Measurements from ENCODE around the gene KITLG. TPM values are rescaled to one million over a fixed set of nuclear protein-coding genes. Genes with fewer than 3 reads are reported as not detected.

KITLG gene
- polyA plus RNA-seq, 4 donors = 4.5 to 12.3 (median 7.8) TPM

DNA sequence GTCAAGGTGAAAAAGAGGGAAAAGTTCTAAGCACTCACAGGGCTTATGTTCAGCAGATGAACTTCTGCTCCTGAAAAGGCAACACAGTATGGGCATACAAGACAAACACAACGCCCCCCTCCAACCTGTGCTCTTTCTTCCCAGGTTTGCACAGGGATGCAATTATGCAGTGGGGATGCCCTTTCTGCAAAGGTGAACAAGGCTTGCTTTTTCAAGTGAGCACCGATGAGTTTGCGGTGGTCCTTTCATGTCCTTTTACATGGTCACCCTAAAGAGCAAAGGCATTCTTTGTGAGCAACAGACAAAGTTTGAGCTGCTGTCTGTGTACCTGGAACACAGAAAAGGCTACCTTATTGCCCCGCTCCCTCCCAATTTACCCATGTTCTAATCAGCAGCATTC, 6.7 kb downstream of the KITLG start:
- Histone ChIP-seq H3K36me3 (ENCODE audit: control insufficient read depth in 3 of 3, insufficient read depth in 2 of 3, low read depth in 1 of 3, low read length in 3 of 3) (no peaks in the 10 kb centered on the region), H3K27me3 (ENCODE audit: control insufficient read depth in 3 of 3, insufficient read depth in 3 of 3, low read length in 3 of 3) (no peaks in the 10 kb centered on the region), H3K4me3 (ENCODE audit: low read depth in 1 of 3, low read length in 3 of 3) (no peak overlapping the region), H3K27ac (ENCODE audit: low read depth in 1 of 3, low read length in 2 of 3) (no peak overlapping the region), H3K9me3 (ENCODE audit: control insufficient read depth in 2 of 2, insufficient read depth in 1 of 2, low read depth in 1 of 2, low read length in 1 of 2) (no peaks in the 10 kb centered on the region), H3K4me1 (ENCODE audit: control insufficient read depth in 3 of 3, insufficient read depth in 2 of 3, low read depth in 1 of 3, low read length in 2 of 3) (peaks cover 0 to 12% (median 4%) of the 10 kb centered on the region in 3 donors)
- FAIRE-seq (no peak), DNase-seq (no peak)
- WGBS, 3 donors = 91 to 93% (median 91%) methylated on average over 4 of the region's 4 CpGs

DNA sequence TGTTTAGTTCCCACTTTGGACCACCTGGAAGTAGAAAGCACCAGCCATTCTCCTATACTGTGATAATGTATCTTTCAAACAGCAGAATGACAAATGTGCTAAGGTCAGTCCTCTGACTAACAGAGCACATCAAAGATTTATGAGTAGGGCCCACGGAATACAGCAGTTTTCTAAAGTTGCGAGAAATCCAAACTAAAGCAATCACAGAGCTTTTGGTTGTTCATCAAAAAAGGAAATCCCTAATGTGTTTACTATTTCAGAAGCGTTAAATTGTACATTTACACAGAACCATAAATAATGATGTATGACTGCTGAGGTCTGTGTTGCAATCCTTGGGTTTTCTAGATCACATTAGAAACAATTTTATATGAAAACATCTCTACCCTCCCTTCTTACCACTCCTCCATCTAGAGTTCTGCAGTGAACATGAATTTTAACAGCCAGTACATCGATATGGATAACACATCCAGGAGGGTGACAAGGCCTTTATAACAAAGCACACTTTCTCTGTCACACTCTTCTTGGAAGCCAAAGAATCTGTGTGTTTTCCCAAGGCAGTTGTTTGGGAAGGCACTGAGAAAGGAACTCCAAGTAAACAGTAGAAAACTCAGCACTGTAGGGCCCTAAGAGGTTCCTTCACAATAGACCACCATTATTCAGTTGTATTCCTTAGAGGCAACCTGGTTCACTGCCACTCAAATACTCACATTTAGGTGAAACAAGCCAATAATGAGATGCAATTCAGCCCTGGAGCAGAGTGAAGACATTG, 7.3 kb downstream of the KITLG start:
- WGBS, 3 donors = 47 to 55% (median 53%) methylated on average over 4 of the region's 4 CpGs
- Histone ChIP-seq H3K27me3 (ENCODE audit: control insufficient read depth in 3 of 3, insufficient read depth in 3 of 3, low read length in 3 of 3) (no peaks in the 10 kb centered on the region), H3K4me1 (ENCODE audit: control insufficient read depth in 3 of 3, insufficient read depth in 2 of 3, low read depth in 1 of 3, low read length in 2 of 3) (peaks cover 0 to 9% (median 4%) of the 10 kb centered on the region in 3 donors), H3K9me3 (ENCODE audit: control insufficient read depth in 2 of 2, insufficient read depth in 1 of 2, low read depth in 1 of 2, low read length in 1 of 2) (no peaks in the 10 kb centered on the region), H3K27ac (ENCODE audit: low read depth in 1 of 3, low read length in 2 of 3) (no peak overlapping the region), H3K36me3 (ENCODE audit: control insufficient read depth in 3 of 3, insufficient read depth in 2 of 3, low read depth in 1 of 3, low read length in 3 of 3) (no peaks in the 10 kb centered on the region), H3K4me3 (ENCODE audit: low read depth in 1 of 3, low read length in 3 of 3) (no peak overlapping the region)
- FAIRE-seq (no peak), DNase-seq (no peak)

DNA sequence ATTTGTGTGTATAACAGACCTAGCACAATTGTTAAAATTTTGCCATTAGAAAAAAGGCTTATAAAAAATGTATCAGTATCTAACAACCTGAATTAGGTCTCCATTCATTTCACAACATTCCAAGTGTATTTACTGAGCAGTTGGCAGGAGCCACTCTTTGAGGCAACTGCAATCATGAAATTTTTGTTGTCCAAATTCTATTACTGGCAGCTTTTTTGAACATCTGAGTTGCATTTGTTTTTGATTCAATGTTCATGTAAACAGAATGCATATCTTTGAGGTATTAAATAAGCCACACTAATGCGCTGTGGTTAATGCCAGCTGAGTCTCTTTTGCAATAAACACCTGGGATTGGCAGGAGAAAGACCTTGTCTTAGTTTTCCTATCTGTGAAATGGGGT, 8.7 kb downstream of the KITLG start:
- H3K27me3 ChIP-seq (ENCODE audit: control insufficient read depth in 3 of 3, insufficient read depth in 3 of 3, low read length in 3 of 3) = no peaks in the 10 kb centered on the region
- H3K9me3 ChIP-seq (ENCODE audit: control insufficient read depth in 2 of 2, insufficient read depth in 1 of 2, low read depth in 1 of 2, low read length in 1 of 2) = no peaks in the 10 kb centered on the region
- FAIRE-seq (no peak), DNase-seq (no peak)
- H3K4me1 ChIP-seq (ENCODE audit: control insufficient read depth in 3 of 3, insufficient read depth in 2 of 3, low read depth in 1 of 3, low read length in 2 of 3) = peaks cover 3 to 16% (median 4%) of the 10 kb centered on the region in 3 donors
- H3K27ac ChIP-seq (ENCODE audit: low read depth in 1 of 3, low read length in 2 of 3) = no peak overlapping the region
- WGBS, 3 donors = 93 to 94% (median 93%) methylated on average over 1 of the region's 1 CpG
- no peaks in the 10 kb centered on the region for H3K36me3 ChIP-seq (ENCODE audit: control insufficient read depth in 3 of 3, insufficient read depth in 2 of 3, low read depth in 1 of 3, low read length in 3 of 3)
- no peak overlapping the region for H3K4me3 ChIP-seq (ENCODE audit: low read depth in 1 of 3, low read length in 3 of 3)

DNA sequence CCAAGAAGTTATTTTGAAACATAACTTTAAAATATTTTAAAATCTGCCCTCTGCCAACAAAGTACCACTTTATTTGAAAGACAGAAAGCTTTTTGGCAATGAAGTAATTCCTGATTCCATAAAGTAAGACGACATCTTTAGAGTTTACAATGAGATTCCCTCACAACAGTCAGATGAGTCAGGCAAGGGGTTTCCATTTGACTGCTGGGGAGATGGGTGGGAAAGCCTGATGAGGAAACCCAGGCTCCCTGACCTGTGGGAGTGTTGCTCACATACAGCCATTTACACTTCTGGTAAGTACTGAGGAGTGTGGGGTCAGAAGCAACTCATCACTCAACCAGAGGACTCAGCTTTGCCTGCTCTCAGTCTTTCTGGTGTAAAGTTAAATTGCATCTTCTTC, 10.2 kb downstream of the KITLG start:
- 65 to 83% (median 66%) methylated on average over 1 of the region's 1 CpG for WGBS, 3 donors
- H3K36me3 ChIP-seq (ENCODE audit: control insufficient read depth in 3 of 3, insufficient read depth in 2 of 3, low read depth in 1 of 3, low read length in 3 of 3) = no peaks in the 10 kb centered on the region
- no peaks in the 10 kb centered on the region for H3K9me3 ChIP-seq (ENCODE audit: control insufficient read depth in 2 of 2, insufficient read depth in 1 of 2, low read depth in 1 of 2, low read length in 1 of 2)
- no peak overlapping the region for H3K27ac ChIP-seq (ENCODE audit: low read depth in 1 of 3, low read length in 2 of 3)
- no peak for FAIRE-seq
- no peak for DNase-seq
- peaks cover 4 to 26% (median 14%) of the 10 kb centered on the region in 3 donors for H3K4me1 ChIP-seq (ENCODE audit: control insufficient read depth in 3 of 3, insufficient read depth in 2 of 3, low read depth in 1 of 3, low read length in 2 of 3)
- no peak overlapping the region for H3K4me3 ChIP-seq (ENCODE audit: low read depth in 1 of 3, low read length in 3 of 3)
- no peaks in the 10 kb centered on the region for H3K27me3 ChIP-seq (ENCODE audit: control insufficient read depth in 3 of 3, insufficient read depth in 3 of 3, low read length in 3 of 3)

DNA sequence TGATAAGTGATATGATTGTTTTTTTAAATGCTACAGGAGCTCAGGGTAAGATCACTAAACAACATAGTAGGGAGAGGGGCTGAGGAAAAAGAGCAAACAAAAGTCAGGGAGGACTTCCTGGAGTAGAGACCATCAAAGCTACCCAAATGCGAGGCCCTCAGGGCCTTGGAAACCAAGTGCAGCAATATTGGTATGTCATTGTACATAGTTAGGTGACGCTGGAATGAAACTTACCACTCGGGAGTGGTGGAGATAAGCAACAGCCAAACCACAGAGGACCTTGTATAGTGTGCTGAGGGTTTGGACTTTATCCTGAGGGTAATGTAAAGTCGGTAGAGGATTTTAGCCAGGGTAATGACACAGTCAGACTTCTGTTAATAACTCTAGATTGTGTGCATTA, 13.8 kb downstream of the KITLG start:
- 7 to 56% (median 30%) methylated on average over 4 of the region's 4 CpGs for WGBS, 3 donors
- peaks cover 0 to 3% (median 0%) of the 10 kb centered on the region in 3 donors for H3K36me3 ChIP-seq (ENCODE audit: control insufficient read depth in 3 of 3, insufficient read depth in 2 of 3, low read depth in 1 of 3, low read length in 3 of 3)
- peaks cover 3 to 18% (median 14%) of the 10 kb centered on the region in 3 donors for H3K4me1 ChIP-seq (ENCODE audit: control insufficient read depth in 3 of 3, insufficient read depth in 2 of 3, low read depth in 1 of 3, low read length in 2 of 3)
- no peaks in the 10 kb centered on the region for H3K27me3 ChIP-seq (ENCODE audit: control insufficient read depth in 3 of 3, insufficient read depth in 3 of 3, low read length in 3 of 3)
- no peaks in the 10 kb centered on the region for H3K9me3 ChIP-seq (ENCODE audit: control insufficient read depth in 2 of 2, insufficient read depth in 1 of 2, low read depth in 1 of 2, low read length in 1 of 2)
- no peak for FAIRE-seq
- peak overlapping the region in 2 of 3 donors; percentile 42 to 50 for H3K27ac ChIP-seq (ENCODE audit: low read depth in 1 of 3, low read length in 2 of 3)
- H3K4me3 ChIP-seq (ENCODE audit: low read depth in 1 of 3, low read length in 3 of 3) = no peak overlapping the region
- peak; percentile 75 to 90 for DNase-seq

DNA sequence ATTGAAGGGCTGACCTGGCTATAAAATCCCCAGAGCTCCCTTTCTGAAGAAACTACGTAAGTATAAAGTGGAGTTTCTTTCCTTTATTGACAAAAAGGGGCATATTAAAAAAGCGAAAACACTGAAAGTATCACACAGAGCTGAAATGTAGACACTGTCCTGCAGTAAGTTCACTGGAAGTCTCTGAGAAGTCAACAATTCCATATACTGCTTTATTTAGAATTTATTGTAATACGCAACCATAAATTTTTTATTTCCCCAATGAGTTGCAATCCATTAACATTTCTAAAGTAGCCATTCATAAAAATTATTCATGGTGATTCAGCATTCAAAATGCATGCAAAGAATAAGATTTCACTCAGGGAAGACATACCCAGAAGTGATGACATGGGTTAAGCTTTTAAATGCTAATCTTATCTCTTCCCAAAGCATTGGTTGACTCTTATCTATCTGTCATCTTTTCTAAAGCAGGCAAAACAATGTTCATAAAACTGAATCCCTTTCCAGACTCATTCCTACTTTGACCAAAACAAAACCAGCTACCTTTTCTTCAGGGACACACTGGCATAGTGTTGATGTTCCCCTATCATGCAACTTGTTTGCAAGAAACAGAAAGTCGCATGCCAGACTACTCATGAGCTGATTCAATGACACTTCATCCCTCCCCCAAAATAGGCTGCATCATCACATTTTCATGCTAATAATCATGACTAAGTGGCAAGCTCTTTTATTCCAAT, 17.3 kb downstream of the KITLG start:
- H3K4me1 ChIP-seq (ENCODE audit: control insufficient read depth in 3 of 3, insufficient read depth in 2 of 3, low read depth in 1 of 3, low read length in 2 of 3) = peaks cover 5 to 18% (median 14%) of the 10 kb centered on the region in 3 donors
- 93 to 95% (median 93%) methylated on average over 4 of the region's 4 CpGs for WGBS, 3 donors
- FAIRE-seq (no peak), DNase-seq (no peak)
- H3K4me3 ChIP-seq (ENCODE audit: low read depth in 1 of 3, low read length in 3 of 3) = no peak overlapping the region
- H3K9me3 ChIP-seq (ENCODE audit: control insufficient read depth in 2 of 2, insufficient read depth in 1 of 2, low read depth in 1 of 2, low read length in 1 of 2) = no peaks in the 10 kb centered on the region
- H3K27me3 ChIP-seq (ENCODE audit: control insufficient read depth in 3 of 3, insufficient read depth in 3 of 3, low read length in 3 of 3) = no peaks in the 10 kb centered on the region
- no peak overlapping the region for H3K27ac ChIP-seq (ENCODE audit: low read depth in 1 of 3, low read length in 2 of 3)
- H3K36me3 ChIP-seq (ENCODE audit: control insufficient read depth in 3 of 3, insufficient read depth in 2 of 3, low read depth in 1 of 3, low read length in 3 of 3) = peaks cover 0 to 3% (median 0%) of the 10 kb centered on the region in 3 donors

DNA sequence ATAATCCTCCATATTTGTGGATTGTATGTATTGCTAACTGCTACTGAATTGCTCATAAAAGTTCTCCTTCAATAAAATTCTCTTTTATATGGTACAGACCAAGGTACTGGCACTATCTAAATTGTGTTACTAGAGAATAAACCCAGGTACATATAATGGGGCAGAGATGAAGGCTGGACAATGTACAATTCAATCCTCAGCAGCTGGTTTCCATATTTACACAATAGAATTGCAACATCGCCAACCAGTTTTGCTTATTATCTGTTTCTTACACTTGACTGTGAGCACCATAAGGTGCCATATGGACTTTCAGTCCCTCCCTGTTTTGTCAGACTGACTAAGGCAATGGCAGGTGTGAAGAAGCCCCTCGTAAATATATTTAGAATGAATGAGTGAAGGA, 18.1 kb downstream of the KITLG start:
- Histone ChIP-seq H3K9me3 (ENCODE audit: control insufficient read depth in 2 of 2, insufficient read depth in 1 of 2, low read depth in 1 of 2, low read length in 1 of 2) (no peaks in the 10 kb centered on the region), H3K4me1 (ENCODE audit: control insufficient read depth in 3 of 3, insufficient read depth in 2 of 3, low read depth in 1 of 3, low read length in 2 of 3) (peaks cover 5 to 14% (median 13%) of the 10 kb centered on the region in 3 donors), H3K4me3 (ENCODE audit: low read depth in 1 of 3, low read length in 3 of 3) (no peak overlapping the region), H3K27me3 (ENCODE audit: control insufficient read depth in 3 of 3, insufficient read depth in 3 of 3, low read length in 3 of 3) (no peaks in the 10 kb centered on the region), H3K27ac (ENCODE audit: low read depth in 1 of 3, low read length in 2 of 3) (no peak overlapping the region), H3K36me3 (ENCODE audit: control insufficient read depth in 3 of 3, insufficient read depth in 2 of 3, low read depth in 1 of 3, low read length in 3 of 3) (peaks cover 0 to 3% (median 0%) of the 10 kb centered on the region in 3 donors)
- WGBS, 3 donors = 78 to 88% (median 81%) methylated on average over 2 of the region's 2 CpGs
- DNase-seq = peak in 1 of 2 donors; percentile 15
- FAIRE-seq = no peak

DNA sequence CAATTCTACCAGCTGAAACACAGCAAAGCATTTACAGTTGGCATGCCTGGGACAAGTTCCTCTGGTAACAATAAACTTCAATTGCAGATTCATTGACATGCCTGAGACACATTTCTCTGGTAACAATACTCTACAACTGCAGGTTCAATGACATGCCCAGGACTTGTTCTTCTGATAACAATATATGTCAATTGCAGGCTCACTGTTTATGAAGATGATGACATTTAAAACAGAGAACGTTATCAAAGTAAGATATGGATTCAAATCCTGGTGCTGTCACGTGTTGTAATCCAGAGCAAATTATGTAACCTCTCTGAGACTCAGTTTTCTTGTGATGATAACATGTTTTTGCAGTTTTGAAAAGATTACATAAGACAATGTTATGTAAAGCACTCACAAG, 20.5 kb downstream of the KITLG start:
- no peak for FAIRE-seq
- WGBS, 3 donors = 15 to 33% (median 15%) methylated on average over 2 of the region's 2 CpGs
- H3K4me1 ChIP-seq (ENCODE audit: control insufficient read depth in 3 of 3, insufficient read depth in 2 of 3, low read depth in 1 of 3, low read length in 2 of 3) = peaks cover 0 to 5% (median 3%) of the 10 kb centered on the region in 3 donors
- peaks cover 0 to 3% (median 0%) of the 10 kb centered on the region in 3 donors for H3K36me3 ChIP-seq (ENCODE audit: control insufficient read depth in 3 of 3, insufficient read depth in 2 of 3, low read depth in 1 of 3, low read length in 3 of 3)
- no peak overlapping the region for H3K4me3 ChIP-seq (ENCODE audit: low read depth in 1 of 3, low read length in 3 of 3)
- H3K27me3 ChIP-seq (ENCODE audit: control insufficient read depth in 3 of 3, insufficient read depth in 3 of 3, low read length in 3 of 3) = no peaks in the 10 kb centered on the region
- no peak overlapping the region for H3K27ac ChIP-seq (ENCODE audit: low read depth in 1 of 3, low read length in 2 of 3)
- peak; percentile 44 to 70 for DNase-seq
- no peaks in the 10 kb centered on the region for H3K9me3 ChIP-seq (ENCODE audit: control insufficient read depth in 2 of 2, insufficient read depth in 1 of 2, low read depth in 1 of 2, low read length in 1 of 2)

Data from small intestine (tissue), 7 donors.